Measurements from ENCODE around the gene PNPLA1.

Gene PNPLA1

GRCh38 chr6:36247693-36248092, 22.2 kb upstream of the PNPLA1 start:
- no peak for DNase-seq

DNA sequence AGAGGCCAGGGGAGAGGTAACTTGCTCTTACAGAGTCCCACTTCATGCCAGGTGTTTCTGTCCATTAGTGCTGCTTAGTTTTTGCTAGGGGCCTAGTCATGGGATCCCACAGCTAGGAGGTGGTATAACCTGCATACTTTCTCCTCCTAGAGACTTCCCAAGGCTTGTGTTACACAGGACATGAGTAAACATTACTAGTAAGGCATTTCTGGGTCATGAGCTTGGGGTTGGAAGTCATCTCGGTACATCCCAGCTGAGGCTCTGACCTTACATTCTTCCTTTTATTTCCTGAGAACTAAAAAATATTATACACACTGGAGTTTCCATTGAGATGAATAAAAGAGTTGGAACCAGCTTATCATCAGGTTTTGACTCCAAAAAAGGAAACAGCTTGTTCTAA, 20.9 kb upstream of the PNPLA1 start:
- no peak for DNase-seq

GRCh38 chr6:36249536-36249935, 20.3 kb upstream of the PNPLA1 start:
- DNase-seq = no peak

DNA sequence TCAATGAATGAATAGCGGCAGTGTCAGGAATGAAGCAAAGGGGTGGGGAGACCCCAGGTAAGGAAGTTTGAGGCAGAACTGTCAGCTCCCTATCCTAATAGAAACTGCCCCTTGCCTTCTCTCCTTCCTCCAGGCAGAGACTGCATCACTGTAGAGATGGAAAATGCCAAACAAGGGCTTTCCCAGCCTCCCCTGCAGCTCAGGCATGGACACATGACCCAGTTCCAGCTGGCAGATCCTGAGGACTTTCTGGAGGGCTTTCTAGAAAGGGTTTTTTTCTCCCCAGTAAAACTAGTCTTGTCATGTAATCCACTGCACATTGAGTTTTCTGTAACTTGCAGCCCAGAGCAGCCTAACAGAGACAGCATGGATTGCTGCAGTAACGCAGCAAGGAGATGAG, 17.9 kb upstream of the PNPLA1 start:
- DNase-seq = no peak

DNA sequence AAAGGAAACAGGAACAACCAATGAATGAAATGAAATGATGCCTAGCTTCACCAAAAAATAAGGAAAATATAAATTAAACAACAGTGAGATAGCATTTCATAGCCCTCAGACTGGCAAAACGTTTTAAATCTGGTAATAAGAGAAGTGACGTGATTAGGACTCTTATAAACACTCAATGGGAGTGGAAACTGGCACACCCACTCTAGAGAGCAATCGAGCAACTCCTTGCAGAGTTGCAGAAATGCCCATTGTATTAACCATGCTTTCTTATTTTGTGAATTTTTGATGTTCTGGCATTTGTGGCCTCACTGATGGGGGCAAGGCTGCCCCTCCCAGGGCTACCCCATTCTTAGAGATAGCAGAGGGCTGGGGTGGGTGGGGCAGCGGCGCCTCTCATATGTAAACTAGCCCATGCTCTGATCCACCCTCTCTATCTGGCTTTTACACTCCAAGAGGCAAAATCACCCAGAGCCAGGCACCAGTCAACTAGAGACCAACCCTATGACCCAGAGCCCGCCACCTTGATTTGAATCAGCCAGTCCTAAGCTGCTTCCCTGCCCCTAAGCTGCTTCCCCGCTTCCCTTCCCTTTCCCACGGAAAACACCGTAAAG, 6.4 kb upstream of the PNPLA1 start:
- no peak for DNase-seq

- no peak for DNase-seq
These were observed 4.1 kb upstream of the PNPLA1 start for GRCh38 chr6:36265744-36266143.

GRCh38 chr6:36266913-36267644, 2.8 kb upstream of the PNPLA1 start:
- no peak for DNase-seq

DNA sequence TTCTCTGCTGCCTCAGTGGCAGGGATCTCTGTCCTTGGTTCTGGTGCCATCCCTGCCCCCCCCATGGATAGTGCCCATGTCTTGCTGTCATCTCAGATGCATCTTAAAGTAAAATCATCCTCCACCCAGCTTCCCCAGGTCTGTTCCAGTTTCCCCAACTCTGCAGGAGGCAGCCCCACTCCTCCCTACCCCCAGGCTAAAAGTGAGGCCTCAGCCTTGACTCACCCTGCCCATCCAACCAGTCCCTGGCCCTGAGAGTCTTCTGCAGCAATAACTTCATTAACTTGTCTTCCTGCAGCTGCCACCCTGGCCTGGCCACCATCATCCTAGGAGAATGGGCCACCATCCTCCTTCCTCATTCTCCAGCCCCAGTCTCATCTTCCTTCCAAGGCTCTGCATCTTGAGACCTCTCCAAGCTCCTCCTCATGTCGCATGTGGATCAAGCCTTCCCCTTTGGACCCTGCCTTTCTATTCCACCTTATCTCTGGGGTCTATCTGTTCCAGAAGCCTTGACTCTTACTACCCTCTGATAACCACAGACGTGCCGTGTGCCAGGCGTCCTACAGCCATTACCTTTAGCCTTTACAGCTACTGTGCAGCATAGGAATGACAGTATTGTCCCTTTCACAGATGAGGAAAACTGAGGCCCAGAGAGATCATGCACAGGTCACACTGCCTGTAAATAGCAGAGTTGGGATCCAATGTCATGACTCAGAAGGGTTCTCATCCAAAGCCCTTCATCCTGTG, 2.0 kb upstream of the PNPLA1 start:
- DNase-seq = no peak

DNA sequence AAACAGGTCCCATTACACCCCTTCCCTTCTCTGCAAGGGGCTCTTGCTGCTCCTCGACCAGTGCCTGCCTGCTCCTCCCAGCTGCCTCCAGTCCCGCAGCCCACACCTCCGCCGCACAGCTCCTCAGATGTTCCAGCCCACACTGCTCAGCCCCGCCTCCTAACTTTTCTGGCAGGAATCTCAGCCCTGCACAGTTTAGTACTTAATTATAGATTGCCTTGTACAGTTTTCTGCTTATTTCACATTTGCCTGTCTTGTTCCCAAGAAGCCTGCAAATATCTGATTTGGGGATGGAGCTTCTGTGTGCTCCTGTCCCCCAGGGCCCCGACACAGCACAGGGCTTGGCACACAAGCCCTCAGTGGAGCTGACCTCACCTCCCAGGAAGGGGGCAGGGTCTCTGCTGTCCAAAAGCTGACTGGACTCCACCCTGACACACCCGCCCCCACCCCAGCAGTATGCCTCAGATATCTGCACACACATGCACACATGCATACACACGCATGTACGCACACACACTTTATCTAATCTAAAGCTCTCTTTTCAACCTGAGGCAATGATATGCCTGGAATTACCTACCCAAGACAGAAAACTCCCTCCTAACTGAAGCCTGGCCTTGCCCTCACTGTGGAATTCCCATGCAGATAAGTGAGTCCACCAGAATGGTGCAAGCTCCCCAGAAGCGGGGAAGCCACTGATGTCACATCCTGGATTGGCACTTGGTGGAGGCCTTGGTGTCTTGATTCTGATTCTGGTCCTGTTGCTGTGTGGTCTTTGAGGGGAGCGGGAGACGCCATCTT, 1.2 kb upstream of the PNPLA1 start:
- DNase-seq = no peak

DNA sequence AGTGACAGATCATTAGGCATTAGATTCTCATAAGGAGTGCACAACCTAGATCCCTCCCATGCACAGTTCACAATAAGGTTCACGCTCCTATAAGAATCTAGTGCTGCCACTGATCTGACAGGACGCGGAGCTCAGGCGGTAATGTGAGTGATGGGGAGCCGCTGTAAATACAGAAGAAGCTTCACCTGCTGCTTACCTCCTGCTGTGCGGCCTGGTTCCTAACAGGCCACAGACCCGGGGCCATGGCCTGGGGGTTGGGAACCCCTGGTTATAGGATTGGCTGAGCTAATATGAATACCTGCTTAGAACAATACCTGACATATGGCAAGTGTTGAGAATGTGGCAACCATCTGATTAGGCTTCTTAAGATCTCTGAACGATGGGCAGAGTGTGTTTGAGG, 2.4 kb downstream of the PNPLA1 start:
- DNase-seq = no peak

GRCh38 chr6:36273067-36273466, 3.2 kb downstream of the PNPLA1 start:
- no peak for DNase-seq

- DNase-seq = no peak
These were observed 4.1 kb downstream of the PNPLA1 start for GRCh38 chr6:36273802-36274514.

GRCh38 chr6:36276581-36277536, 7.0 kb downstream of the PNPLA1 start:
- no peak for DNase-seq

- no peak for DNase-seq
These were observed 8.1 kb downstream of the PNPLA1 start for GRCh38 chr6:36277946-36278470.

DNA sequence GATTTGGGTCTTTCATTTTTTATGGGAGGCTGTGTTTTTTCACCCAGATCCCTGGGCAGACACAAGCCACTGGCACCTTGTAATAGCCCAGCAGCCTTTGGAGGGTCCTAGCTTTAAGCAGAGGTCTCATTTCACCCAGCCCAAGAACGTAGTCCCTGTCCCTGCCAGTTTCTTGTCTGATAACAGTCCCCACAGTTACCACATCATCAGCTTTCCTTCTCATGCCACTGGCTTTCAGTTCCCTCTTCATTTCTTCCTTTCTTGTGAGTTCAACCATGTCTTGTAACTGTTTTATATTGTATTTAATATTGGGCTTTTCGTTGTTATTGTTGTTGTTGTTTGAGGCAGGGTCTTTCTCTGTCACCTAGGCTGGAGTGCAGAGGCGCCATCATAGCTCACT, 10.6 kb downstream of the PNPLA1 start:
- no peak for DNase-seq

DNA sequence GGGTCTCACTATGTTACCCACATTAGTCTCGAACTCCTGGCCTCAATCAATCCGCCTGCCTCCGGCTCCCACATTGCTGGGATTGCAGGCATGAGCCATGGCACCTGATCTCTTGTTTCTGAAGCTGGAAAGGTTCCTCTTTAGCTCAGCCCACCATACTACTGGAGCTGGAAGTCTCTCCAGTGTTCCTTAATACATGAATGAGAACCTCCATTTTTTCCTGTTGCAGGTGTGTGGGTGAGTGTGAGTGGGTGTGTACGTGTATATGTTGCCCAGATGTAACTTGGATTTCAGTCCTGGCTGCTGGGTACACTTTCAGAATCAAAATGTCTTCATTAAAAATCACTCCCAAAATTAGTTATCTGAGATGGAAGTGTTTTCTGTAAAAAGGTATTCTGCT, 11.1 kb downstream of the PNPLA1 start:
- no peak for DNase-seq

DNA sequence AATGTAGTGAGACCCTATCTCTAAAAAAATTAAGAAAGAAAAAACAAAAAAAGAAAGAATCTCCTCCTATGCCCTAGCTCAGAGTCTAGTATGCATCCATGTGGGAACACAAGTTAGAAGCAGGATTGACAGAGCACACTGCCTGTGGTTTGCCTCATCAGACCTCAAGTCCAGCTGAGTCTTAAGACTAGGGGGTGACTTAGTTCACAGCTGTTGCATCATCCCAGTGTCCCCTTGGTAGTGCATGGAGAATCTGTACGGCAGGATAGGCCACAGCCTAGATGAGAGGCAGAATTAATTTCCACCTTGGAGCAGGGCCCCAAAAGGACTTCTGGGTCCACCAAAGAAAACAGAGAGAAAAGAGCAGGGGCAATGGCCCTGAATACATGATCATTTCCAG, 13.7 kb downstream of the PNPLA1 start:
- DNase-seq = no peak

GRCh38 chr6:36284359-36284758, 14.5 kb downstream of the PNPLA1 start:
- DNase-seq = no peak

DNA sequence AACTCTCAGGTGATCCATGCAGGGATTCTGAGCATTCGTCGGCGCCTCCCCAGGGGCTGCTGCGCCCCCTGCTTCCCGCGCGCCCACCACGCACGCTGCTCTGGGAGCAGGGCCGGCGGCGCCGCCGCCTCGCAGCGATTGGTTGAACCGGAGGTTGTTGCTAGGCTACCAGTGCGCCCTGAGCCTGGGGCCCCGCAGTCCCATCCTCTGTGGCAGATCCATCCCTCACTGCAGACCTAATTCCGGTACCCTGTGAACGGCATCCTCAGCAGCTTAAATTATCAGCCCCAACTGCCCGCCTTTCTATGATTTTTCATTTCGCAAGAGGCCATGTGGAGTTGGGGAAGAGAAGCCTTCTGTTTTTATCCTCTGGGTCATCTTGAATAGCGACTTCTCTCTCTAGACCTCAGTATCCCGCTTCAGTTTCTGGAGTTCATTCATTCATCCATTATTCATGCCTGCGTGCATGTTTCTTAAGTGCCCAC, 15.4 kb downstream of the PNPLA1 start:
- DNase-seq = no peak

GRCh38 chr6:36285797-36286196, 15.9 kb downstream of the PNPLA1 start:
- DNase-seq = no peak

DNA sequence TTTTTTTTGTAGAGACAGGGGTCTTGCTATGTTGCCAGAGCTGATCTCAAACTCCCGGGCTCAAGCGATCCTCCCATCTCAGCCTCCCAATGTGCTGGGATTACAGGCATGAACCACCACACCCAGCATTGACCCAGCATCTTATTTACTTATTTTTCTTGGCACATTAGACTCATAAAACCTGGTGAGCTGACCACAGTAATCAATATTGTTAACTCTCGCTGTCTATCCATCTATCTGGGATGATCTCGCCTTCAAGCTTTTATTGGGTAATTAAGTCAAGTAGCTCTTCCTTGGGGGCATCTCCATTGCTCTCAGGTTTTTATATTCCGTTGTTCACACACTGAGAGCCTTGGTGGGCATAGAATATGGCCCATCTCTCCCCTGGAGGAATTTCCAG, 17.0 kb downstream of the PNPLA1 start:
- no peak for DNase-seq

Measured in CD4-positive, alpha-beta T cell treated with Interferon gamma for 1 hour (primary cell).